Measurements from ENCODE around the gene FRMD5.

DNA sequence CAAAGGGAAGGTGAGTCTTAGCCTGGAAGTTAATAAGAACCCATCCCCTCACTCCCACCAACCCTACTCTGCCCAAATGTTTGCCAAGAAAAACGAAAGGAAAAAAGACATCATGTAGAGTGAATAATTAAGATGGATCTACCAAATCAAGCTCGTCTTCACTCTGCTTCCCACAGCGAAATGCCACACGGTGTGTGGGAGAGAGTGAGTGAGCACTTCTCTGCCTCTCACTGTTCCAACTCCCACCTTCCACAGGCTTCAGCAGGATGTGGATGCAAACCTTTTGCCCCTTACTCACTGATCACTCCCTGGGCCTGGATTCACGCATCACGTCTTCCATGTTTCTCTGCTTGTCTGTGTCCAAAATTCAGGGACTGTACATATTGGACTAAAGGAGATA is 282.9 kb downstream of the FRMD5 start:
- TF ChIP-seq, protein P1, sequence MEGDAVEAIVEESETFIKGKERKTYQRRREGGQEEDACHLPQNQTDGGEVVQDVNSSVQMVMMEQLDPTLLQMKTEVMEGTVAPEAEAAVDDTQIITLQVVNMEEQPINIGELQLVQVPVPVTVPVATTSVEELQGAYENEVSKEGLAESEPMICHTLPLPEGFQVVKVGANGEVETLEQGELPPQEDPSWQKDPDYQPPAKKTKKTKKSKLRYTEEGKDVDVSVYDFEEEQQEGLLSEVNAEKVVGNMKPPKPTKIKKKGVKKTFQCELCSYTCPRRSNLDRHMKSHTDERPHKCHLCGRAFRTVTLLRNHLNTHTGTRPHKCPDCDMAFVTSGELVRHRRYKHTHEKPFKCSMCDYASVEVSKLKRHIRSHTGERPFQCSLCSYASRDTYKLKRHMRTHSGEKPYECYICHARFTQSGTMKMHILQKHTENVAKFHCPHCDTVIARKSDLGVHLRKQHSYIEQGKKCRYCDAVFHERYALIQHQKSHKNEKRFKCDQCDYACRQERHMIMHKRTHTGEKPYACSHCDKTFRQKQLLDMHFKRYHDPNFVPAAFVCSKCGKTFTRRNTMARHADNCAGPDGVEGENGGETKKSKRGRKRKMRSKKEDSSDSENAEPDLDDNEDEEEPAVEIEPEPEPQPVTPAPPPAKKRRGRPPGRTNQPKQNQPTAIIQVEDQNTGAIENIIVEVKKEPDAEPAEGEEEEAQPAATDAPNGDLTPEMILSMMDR (IDR thresholded peaks at IDR 0.05; ENCODE audit: low read length), result no peak
- TF ChIP-seq EZH2 (optimal IDR thresholded peaks at IDR 0.05; ENCODE audit: low read depth, low read length), result no peak
- TF ChIP-seq EZH2phosphoT487 (IDR thresholded peaks at IDR 0.05; ENCODE audit: low read length), result no peak

All from MM.1S (cell line).